IMR-90 (cell line): Measurements from ENCODE around the gene ST3GAL3. TPM values are rescaled to one million over a fixed set of nuclear protein-coding genes. Genes with fewer than 3 reads are reported as not detected.

ENCODE experiments used
- ATAC-seq: fragments of 200-7000 bp; cut with Tn5 transposase; 2 replicates; pipeline ENCODE4 v1.9.1; 2020; ENCODE audit warnings: low read depth, mild to moderate bottlenecking, moderate library complexity
- BruUV-seq: library from RNA; stranded (reverse); fragments of 400-500 nt; replicated peaks from 2 replicates; lab custom pipeline; 2021; lab: Mats Ljungman, UMichigan
- CTCF ChIA-PET: fragments of 300-600 bp; formaldehyde crosslinking; extraction: SDS; loops from one replicate; lab custom pipeline; 2021; ENCODE audit warnings: antibody characterized with exemption; lab: Yijun Ruan, JAX
- POLR2A ChIA-PET: fragments of 300-600 bp; sonication (Branson Sonifier 250); formaldehyde crosslinking; loops from one replicate; lab custom pipeline; 2022; ENCODE audit warnings: antibody characterized with exemption; ENCODE audit not compliant: unreplicated experiment; lab: Charles Lee
- DNase-seq: peaks from one replicate; pipeline ENCODE4 v3.0.0; 2013
- H2AFZ ChIP-seq: replicated peaks from 2 replicates; pipeline ENCODE3; 2013; ENCODE audit warnings: low read length, mild to moderate bottlenecking; ENCODE audit not compliant: poor library complexity
- H2AK5ac ChIP-seq: 2 replicates; pipeline ENCODE4 v1.6.1; 2013; ENCODE audit warnings: low read depth, low read length, inconsistent platforms
- H2AK9ac ChIP-seq: replicated peaks from 2 replicates; pipeline ENCODE3; 2013; ENCODE audit warnings: mild to moderate bottlenecking, low read depth, low read length, moderate library complexity; ENCODE audit not compliant: poor library complexity
- H2BK120ac ChIP-seq: 2 replicates; pipeline ENCODE4 v1.6.1; 2013; ENCODE audit warnings: low read depth, low read length, inconsistent platforms
- H2BK15ac ChIP-seq: 3 replicates; pipeline ENCODE4 v1.6.1; 2013; ENCODE audit warnings: low read depth, low read length, inconsistent platforms
- H2BK20ac ChIP-seq: 2 replicates; pipeline ENCODE4 v1.6.1; 2013; ENCODE audit warnings: low read depth, mild to moderate bottlenecking, inconsistent platforms, low read length, moderate library complexity
- H2BK5ac ChIP-seq: 2 replicates; pipeline ENCODE4 v1.6.1; 2013; ENCODE audit warnings: mild to moderate bottlenecking, low read depth, low read length, inconsistent platforms; ENCODE audit not compliant: poor library complexity, severe bottlenecking
- H3K14ac ChIP-seq: replicated peaks from 2 replicates; pipeline ENCODE4 v1.6.1; 2013; ENCODE audit warnings: low read depth, low read length, inconsistent platforms
- H3K18ac ChIP-seq: 2 replicates; pipeline ENCODE4 v1.6.1; 2013; ENCODE audit warnings: low read depth, low read length, control low read depth
- H3K23ac ChIP-seq: 2 replicates; pipeline ENCODE4 v1.6.1; 2013; ENCODE audit warnings: low read depth, low read length, inconsistent platforms
- H3K27ac ChIP-seq: 2 replicates; pipeline ENCODE4 v1.5.1; 2013; ENCODE audit warnings: mild to moderate bottlenecking, control low read depth, low read length; ENCODE audit not compliant: insufficient read depth
- H3K27me3 ChIP-seq: 2 replicates; pipeline ENCODE4 v1.6.1; 2013; ENCODE audit warnings: low read length; ENCODE audit not compliant: control insufficient read depth, insufficient read depth
- H3K36me3 ChIP-seq: 2 replicates; pipeline ENCODE4 v1.6.1; 2013; ENCODE audit warnings: low read length, mixed read lengths; ENCODE audit not compliant: control insufficient read depth, insufficient read depth
- H3K4ac ChIP-seq: 2 replicates; pipeline ENCODE4 v1.6.1; 2013; ENCODE audit warnings: low read depth, low read length, inconsistent platforms
- H3K4me1 ChIP-seq: 2 replicates; pipeline ENCODE4 v1.6.1; 2013; ENCODE audit warnings: low read length, mixed read lengths; ENCODE audit not compliant: control insufficient read depth, insufficient read depth
- H3K4me2 ChIP-seq: 2 replicates; pipeline ENCODE4 v1.6.1; 2013; ENCODE audit warnings: low read depth, mild to moderate bottlenecking, control low read depth, low read length, moderate library complexity
- H3K4me3 ChIP-seq: 2 replicates; pipeline ENCODE4 v1.5.1; 2013; ENCODE audit warnings: low read depth, mild to moderate bottlenecking, control low read depth, low read length, moderate library complexity; ENCODE audit not compliant: insufficient read depth
- H3K56ac ChIP-seq: 2 replicates; pipeline ENCODE4 v1.6.1; 2013; ENCODE audit warnings: low read length, inconsistent platforms; ENCODE audit not compliant: insufficient read depth; ENCODE audit errors: extremely low read depth
- H3K79me1 ChIP-seq, 2 experiments: 2 replicates each; pipeline ENCODE4 v1.6.1; 2013; ENCODE audit warnings: low read length in 2 of 2, inconsistent platforms in 1 of 2, low read depth in 1 of 2
- H3K9ac ChIP-seq: 2 replicates; pipeline ENCODE4 v1.6.1; 2013; ENCODE audit warnings: low read depth, low read length, control low read depth
- H3K9me1 ChIP-seq: 2 replicates; pipeline ENCODE4 v1.6.1; 2013; ENCODE audit warnings: low read length, inconsistent platforms; ENCODE audit not compliant: insufficient read depth
- H3K9me3 ChIP-seq: 2 replicates; pipeline ENCODE4 v1.6.1; 2013; ENCODE audit warnings: low read length; ENCODE audit not compliant: control insufficient read depth, insufficient read depth
- H4K20me1 ChIP-seq: 2 replicates; pipeline ENCODE4 v1.6.1; 2013; ENCODE audit warnings: low read length, inconsistent platforms; ENCODE audit not compliant: insufficient read depth
- H4K5ac ChIP-seq: 2 replicates; pipeline ENCODE4 v1.6.1; 2013; ENCODE audit warnings: mild to moderate bottlenecking, low read depth, low read length, control low read depth
- H4K8ac ChIP-seq, 2 experiments: 2 replicates each; pipeline ENCODE4 v1.6.1; 2013; ENCODE audit warnings: low read depth in 2 of 2, low read length in 2 of 2, control low read depth in 1 of 2, inconsistent platforms in 1 of 2
- H4K91ac ChIP-seq: 2 replicates; pipeline ENCODE4 v1.6.1; 2013; ENCODE audit warnings: low read depth, low read length, inconsistent platforms; ENCODE audit not compliant: insufficient read depth
- BHLHE40 ChIP-seq: fragments of 150-350 bp; IDR thresholded peaks from 2 replicates; pipeline ENCODE4 v1.6.1; 2016; ENCODE audit warnings: mild to moderate bottlenecking, low read depth, low read length
- CEBPB ChIP-seq: IDR thresholded peaks from 2 replicates; pipeline ENCODE4 v1.6.1; 2012; ENCODE audit warnings: low read depth, low read length, improper control_type of control experiment
- CHD1 ChIP-seq: IDR thresholded peaks from 2 replicates; pipeline ENCODE4 v1.6.1; 2012; ENCODE audit warnings: low read depth, low read length, improper control_type of control experiment
- FOS ChIP-seq: fragments of 150-350 bp; IDR thresholded peaks from 2 replicates; pipeline ENCODE4 v1.6.1; 2016; ENCODE audit warnings: low read depth, low read length
- MAFK ChIP-seq: IDR thresholded peaks from 2 replicates; pipeline ENCODE4 v1.6.1; 2012; ENCODE audit warnings: low read depth, low read length, improper control_type of control experiment
- MAZ ChIP-seq: IDR thresholded peaks from 2 replicates; pipeline ENCODE4 v1.6.1; 2012; ENCODE audit warnings: low read depth, mild to moderate bottlenecking, low read length, improper control_type of control experiment, moderate library complexity, borderline replicate concordance
- MXI1 ChIP-seq: IDR thresholded peaks from 2 replicates; pipeline ENCODE4 v1.6.1; 2012; ENCODE audit warnings: low read depth, mild to moderate bottlenecking, low read length, moderate library complexity, borderline replicate concordance
- NFE2L2 ChIP-seq: fragments of 150-350 bp; IDR thresholded peaks from 2 replicates; pipeline ENCODE4 v1.6.1; 2016; ENCODE audit warnings: low read depth, mild to moderate bottlenecking, low read length
- POLR2A ChIP-seq: IDR thresholded peaks from 2 replicates; pipeline ENCODE4 v1.6.1; 2012; ENCODE audit warnings: mild to moderate bottlenecking, low read depth, low read length
- RAD21 ChIP-seq: IDR thresholded peaks from 2 replicates; pipeline ENCODE4 v1.6.1; 2012; ENCODE audit warnings: low read length, improper control_type of control experiment
- RCOR1 ChIP-seq: IDR thresholded peaks from 2 replicates; pipeline ENCODE4 v1.6.1; 2012; ENCODE audit warnings: mild to moderate bottlenecking, low read length, improper control_type of control experiment; ENCODE audit not compliant: insufficient replicate concordance
- RFX5 ChIP-seq: IDR thresholded peaks from 2 replicates; pipeline ENCODE4 v1.8.0; 2012; ENCODE audit warnings: low read depth, mild to moderate bottlenecking, low read length, moderate library complexity
- SMC3 ChIP-seq: fragments of 150-350 bp; IDR thresholded peaks from 2 replicates; pipeline ENCODE4 v1.6.1; 2016; ENCODE audit warnings: low read depth, mild to moderate bottlenecking, antibody characterized with exemption, low read length, moderate library complexity
- WGBS, 2 experiments: methylation state at CpG; one replicate each; pipeline versions ENCODE4 v1.1.5 to v1.1.7; 2013; ENCODE audit warnings: missing lambda C conversion rate in 2 of 2; ENCODE audit not compliant: insufficient read length in 1 of 2; ENCODE audit errors: extremely low coverage in 2 of 2; 5-methylcytosine and 5-hydroxymethylcytosine counted together
- dilution Hi-C: fragments of 300-500 bp; cut with HindIII; formaldehyde crosslinking; loops from one replicate; pipeline ENCODE4 v1.14.3; 2018; ENCODE audit warnings: low sequenced_read_pairs; ENCODE audit not compliant: unreplicated experiment
- in situ Hi-C: fragments of 300-500 bp; cut with MboI; formaldehyde crosslinking; loops from 3 replicates; pipeline ENCODE4 v1.14.3; 2019; ENCODE audit warnings: low sequenced_read_pairs, inconsistent platforms, mixed read lengths
- intact Hi-C: fragments of 100-400 bp; cut with micrococcal nuclease; formaldehyde crosslinking; loops from 2 replicates; pipeline ENCODE4 v1.10.0; 2022
- polyA plus RNA-seq, 3 experiments: library from polyadenylated mRNA; depleted of rRNA; stranded (reverse); fragments of >200 nt; gene quantifications; 2 replicates each; pipeline ENCODE4 v1.2.3, GENCODE V29; 2012; ENCODE audit warnings: low replicate concordance in 1 of 3
- total RNA-seq: library from RNA; depleted of rRNA; stranded (reverse); fragments of >200 nt; gene quantifications from 2 replicates; pipeline ENCODE4 v1.2.3, GENCODE V29; 2012
- TF ChIP-seq, protein P1 (sequence below): conservative IDR thresholded peaks from 2 replicates; pipeline ENCODE4 v1.5.1; 2012; ENCODE audit warnings: mild to moderate bottlenecking, low read depth, low read length, improper control_type of control experiment
- TF ChIP-seq, protein P2 (sequence below): fragments of 150-350 bp; IDR thresholded peaks from 2 replicates; pipeline ENCODE4 v1.6.1; 2016; ENCODE audit warnings: low read depth, mild to moderate bottlenecking, low read length, moderate library complexity, borderline replicate concordance
- TF ChIP-seq, protein P3 (sequence below): fragments of 150-350 bp; IDR thresholded peaks from 2 replicates; pipeline ENCODE4 v1.6.1; 2017; ENCODE audit warnings: mild to moderate bottlenecking, antibody characterized with exemption, low read length, low read depth

The ST3GAL3 gene
- total and polyA plus RNA-seq, 2 of the 4 experiments (the other 2 are of a cell fraction) = 12.0 to 14.8 TPM

DNA sequence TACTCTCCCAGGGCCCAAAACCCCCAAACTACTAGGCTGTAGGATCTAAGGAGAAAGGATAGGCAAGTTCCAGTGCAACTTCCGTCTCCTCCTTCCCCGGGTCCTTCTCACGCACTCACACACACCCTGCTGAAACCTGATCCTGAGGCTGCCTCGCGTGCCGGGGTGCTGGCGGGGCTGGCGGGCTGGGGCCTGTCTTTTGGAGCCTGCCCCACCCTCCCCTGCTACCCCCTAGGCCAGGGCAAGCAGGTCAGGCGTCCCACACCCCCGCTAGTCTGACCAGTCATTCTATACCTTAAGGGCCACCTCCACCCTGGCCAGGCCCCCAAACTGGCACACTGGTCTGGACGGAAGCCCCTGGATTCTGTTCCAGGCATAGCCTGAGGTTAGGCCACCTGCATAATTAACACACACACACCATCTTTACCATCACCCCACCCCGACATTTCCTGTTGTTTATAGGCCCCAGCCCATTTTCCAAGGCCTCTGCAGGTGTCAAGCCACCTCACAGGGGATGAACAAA lies 178.0 kb downstream of the ST3GAL3 start:
- H4K5ac ChIP-seq = no peak overlapping the region
- POLR2A ChIA-PET = no interaction called here
- H2BK120ac ChIP-seq = no peak overlapping the region
- dilution Hi-C loops (no loop called here), intact Hi-C loops (no loop called here), in situ Hi-C loops (no loop called here)
- no peak overlapping the region for H3K18ac ChIP-seq
- H3K4me3 ChIP-seq = no peak overlapping the region
- no peak overlapping the region for H2AFZ ChIP-seq
- H3K27me3 ChIP-seq = no peaks in the 10 kb centered on the region
- H3K23ac ChIP-seq = no peak overlapping the region
- H3K27ac ChIP-seq = no peak overlapping the region
- no peak overlapping the region for H4K8ac ChIP-seq
- 0 out of 2 replicates have a peak, but pooled peaks cover 4% of the 10 kb centered on the region for H4K20me1 ChIP-seq
- no peak overlapping the region for H2AK5ac ChIP-seq
- BruUV-seq = no TSS peak
- CTCF ChIA-PET = no interaction called here
- H3K4me1 ChIP-seq = no peaks in the 10 kb centered on the region
- H3K9me1 ChIP-seq = peaks cover 4% of the 10 kb centered on the region; the same call in 1 of the 2 replicates
- ATAC-seq (no peak), DNase-seq (no peak)
- H3K36me3 ChIP-seq = no peaks in the 10 kb centered on the region
- no peak overlapping the region for H3K9ac ChIP-seq
- no peak overlapping the region for H4K91ac ChIP-seq
- TF ChIP-seq FOS = no peak
- TF ChIP-seq, protein P1, sequence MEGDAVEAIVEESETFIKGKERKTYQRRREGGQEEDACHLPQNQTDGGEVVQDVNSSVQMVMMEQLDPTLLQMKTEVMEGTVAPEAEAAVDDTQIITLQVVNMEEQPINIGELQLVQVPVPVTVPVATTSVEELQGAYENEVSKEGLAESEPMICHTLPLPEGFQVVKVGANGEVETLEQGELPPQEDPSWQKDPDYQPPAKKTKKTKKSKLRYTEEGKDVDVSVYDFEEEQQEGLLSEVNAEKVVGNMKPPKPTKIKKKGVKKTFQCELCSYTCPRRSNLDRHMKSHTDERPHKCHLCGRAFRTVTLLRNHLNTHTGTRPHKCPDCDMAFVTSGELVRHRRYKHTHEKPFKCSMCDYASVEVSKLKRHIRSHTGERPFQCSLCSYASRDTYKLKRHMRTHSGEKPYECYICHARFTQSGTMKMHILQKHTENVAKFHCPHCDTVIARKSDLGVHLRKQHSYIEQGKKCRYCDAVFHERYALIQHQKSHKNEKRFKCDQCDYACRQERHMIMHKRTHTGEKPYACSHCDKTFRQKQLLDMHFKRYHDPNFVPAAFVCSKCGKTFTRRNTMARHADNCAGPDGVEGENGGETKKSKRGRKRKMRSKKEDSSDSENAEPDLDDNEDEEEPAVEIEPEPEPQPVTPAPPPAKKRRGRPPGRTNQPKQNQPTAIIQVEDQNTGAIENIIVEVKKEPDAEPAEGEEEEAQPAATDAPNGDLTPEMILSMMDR = no peak
- TF ChIP-seq NFE2L2 = no peak
- TF ChIP-seq RAD21 = no peak
- TF ChIP-seq POLR2A = no peak
- TF ChIP-seq MAZ = no peak
- TF ChIP-seq CEBPB = no peak
- TF ChIP-seq, protein P2, sequence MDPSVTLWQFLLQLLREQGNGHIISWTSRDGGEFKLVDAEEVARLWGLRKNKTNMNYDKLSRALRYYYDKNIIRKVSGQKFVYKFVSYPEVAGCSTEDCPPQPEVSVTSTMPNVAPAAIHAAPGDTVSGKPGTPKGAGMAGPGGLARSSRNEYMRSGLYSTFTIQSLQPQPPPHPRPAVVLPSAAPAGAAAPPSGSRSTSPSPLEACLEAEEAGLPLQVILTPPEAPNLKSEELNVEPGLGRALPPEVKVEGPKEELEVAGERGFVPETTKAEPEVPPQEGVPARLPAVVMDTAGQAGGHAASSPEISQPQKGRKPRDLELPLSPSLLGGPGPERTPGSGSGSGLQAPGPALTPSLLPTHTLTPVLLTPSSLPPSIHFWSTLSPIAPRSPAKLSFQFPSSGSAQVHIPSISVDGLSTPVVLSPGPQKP = no peak
- TF ChIP-seq RCOR1 = no peak
- TF ChIP-seq CHD1 = no peak
- no peak for TF ChIP-seq BHLHE40
- TF ChIP-seq, protein P3, sequence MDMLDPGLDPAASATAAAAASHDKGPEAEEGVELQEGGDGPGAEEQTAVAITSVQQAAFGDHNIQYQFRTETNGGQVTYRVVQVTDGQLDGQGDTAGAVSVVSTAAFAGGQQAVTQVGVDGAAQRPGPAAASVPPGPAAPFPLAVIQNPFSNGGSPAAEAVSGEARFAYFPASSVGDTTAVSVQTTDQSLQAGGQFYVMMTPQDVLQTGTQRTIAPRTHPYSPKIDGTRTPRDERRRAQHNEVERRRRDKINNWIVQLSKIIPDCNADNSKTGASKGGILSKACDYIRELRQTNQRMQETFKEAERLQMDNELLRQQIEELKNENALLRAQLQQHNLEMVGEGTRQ = no peak
- no peak for TF ChIP-seq MAFK
- TF ChIP-seq MXI1 = no peak
- no peak for TF ChIP-seq SMC3
- no peak for TF ChIP-seq RFX5
- H3K9me3 ChIP-seq = no peaks in the 10 kb centered on the region
- H2BK5ac ChIP-seq = no peak overlapping the region
- no peak overlapping the region for H2AK9ac ChIP-seq
- H3K4me2 ChIP-seq = no peak overlapping the region
- H3K56ac ChIP-seq = no peak overlapping the region
- no peak overlapping the region for H3K14ac ChIP-seq
- no peak overlapping the region for H3K4ac ChIP-seq
- 67% methylated on average over 8 of the region's 12 CpGs; no CpG with 5 or more reads in 1 of the 2 experiments for WGBS, 2 experiments
- no peak overlapping the region for H2BK20ac ChIP-seq
- H2BK15ac ChIP-seq = no peak overlapping the region
- peaks cover 0 to 6% of the 10 kb centered on the region in 2 experiments; a peak in 1 of 4 replicates for H3K79me1 ChIP-seq
